ENCODE measurements around the gene GAB3.

Gene GAB3

GRCh38 chrX:154775419-154776349 lies 24.8 kb upstream of the GAB3 start:
- no peak for TF ChIP-seq CTCF (IDR thresholded peaks at IDR 0.05; ENCODE audit: insufficient read depth, missing control alignments)
- FAIRE-seq = no peak
- no peak for DNase-seq (ENCODE audit: insufficient read length, low spot score)

GRCh38 chrX:154774622-154775021 lies 23.7 kb upstream of the GAB3 start:
- no peak for FAIRE-seq
- TF ChIP-seq CTCF (IDR thresholded peaks at IDR 0.05; ENCODE audit: insufficient read depth, missing control alignments) = no peak
- DNase-seq (ENCODE audit: insufficient read length, low spot score) = no peak

GRCh38 chrX:154762537-154763296 lies 11.8 kb upstream of the GAB3 start, which contains the start of gene DKC1:
DKC1 (plus strand) TSS chrX:154762864; CDS start chrX:154762966, 102 bp downstream.
- TF ChIP-seq CTCF (IDR thresholded peaks at IDR 0.05; ENCODE audit: insufficient read depth, missing control alignments) = no peak
- no peak for FAIRE-seq
- DNase-seq (ENCODE audit: insufficient read length, low spot score) = peak; percentile 26

- no peak for DNase-seq (ENCODE audit: insufficient read length, low spot score)
- TF ChIP-seq CTCF (IDR thresholded peaks at IDR 0.05; ENCODE audit: insufficient read depth, missing control alignments) = no peak
- no peak for FAIRE-seq
These were observed 11.2 kb upstream of the GAB3 start for GRCh38 chrX:154761977-154762536.

- no peak for DNase-seq (ENCODE audit: insufficient read length, low spot score)
- FAIRE-seq = no peak
- no peak for TF ChIP-seq CTCF (IDR thresholded peaks at IDR 0.05; ENCODE audit: insufficient read depth, missing control alignments)
These were observed 7.8 kb upstream of the GAB3 start for GRCh38 chrX:154758696-154759095.

- no peak for TF ChIP-seq CTCF (IDR thresholded peaks at IDR 0.05; ENCODE audit: insufficient read depth, missing control alignments)
- FAIRE-seq = no peak
- DNase-seq (ENCODE audit: insufficient read length, low spot score) = no peak
These were observed 893 bp upstream of the GAB3 start for GRCh38 chrX:154751669-154752271.

All from D721Med (cell line).